Endothelial cell of hepatic sinusoid (primary cell): ENCODE measurements around the gene PDGFRA.

Experiments
- in situ Hi-C: cut with HindIII; loops from 2 replicates; pipeline ENCODE4 v1.10.0; 2017; ENCODE audit warnings: low sequenced_read_pairs

PDGFRA gene

DNA sequence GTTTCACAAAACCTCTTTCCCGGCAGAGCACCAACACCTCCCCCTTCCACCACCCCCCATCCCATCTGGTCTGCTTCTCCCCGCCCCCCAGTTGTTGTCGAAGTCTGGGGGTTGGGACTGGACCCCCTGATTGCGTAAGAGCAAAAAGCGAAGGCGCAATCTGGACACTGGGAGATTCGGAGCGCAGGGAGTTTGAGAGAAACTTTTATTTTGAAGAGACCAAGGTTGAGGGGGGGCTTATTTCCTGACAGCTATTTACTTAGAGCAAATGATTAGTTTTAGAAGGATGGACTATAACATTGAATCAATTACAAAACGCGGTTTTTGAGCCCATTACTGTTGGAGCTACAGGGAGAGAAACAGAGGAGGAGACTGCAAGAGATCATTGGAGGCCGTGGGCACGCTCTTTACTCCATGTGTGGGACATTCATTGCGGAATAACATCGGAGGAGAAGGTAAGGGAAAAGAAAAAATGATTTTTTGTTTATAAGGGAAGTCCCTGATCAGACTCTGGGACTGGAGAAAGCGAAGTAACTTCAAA is at the start of gene PDGFRA:
TSS of gene PDGFRA (plus strand) at position 333 of the 541 bp plus-strand sequence. CDS start 29,476 bp downstream, outside the sequence.
- in situ Hi-C loops = no loop called here

DNA sequence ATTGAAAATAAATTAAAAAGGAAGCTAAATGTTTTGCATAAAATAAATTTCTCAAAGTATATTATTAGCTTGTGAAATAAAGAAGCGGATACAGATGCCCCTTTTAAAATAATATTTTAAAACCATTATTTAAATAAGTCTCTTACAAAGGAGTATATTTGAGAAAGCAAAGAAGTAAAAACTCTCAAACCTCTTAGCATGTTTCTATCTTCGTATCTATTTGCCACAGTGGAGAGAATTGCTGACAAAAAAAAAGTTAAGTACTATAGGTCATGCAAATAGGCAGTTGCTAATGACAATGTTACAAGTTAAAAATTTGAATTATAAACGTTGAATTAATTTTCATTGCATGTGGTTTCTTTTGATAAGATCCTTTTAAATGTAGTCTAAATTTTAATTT is 44.5 kb upstream of the PDGFRA start:
- in situ Hi-C loops = no loop called here

DNA sequence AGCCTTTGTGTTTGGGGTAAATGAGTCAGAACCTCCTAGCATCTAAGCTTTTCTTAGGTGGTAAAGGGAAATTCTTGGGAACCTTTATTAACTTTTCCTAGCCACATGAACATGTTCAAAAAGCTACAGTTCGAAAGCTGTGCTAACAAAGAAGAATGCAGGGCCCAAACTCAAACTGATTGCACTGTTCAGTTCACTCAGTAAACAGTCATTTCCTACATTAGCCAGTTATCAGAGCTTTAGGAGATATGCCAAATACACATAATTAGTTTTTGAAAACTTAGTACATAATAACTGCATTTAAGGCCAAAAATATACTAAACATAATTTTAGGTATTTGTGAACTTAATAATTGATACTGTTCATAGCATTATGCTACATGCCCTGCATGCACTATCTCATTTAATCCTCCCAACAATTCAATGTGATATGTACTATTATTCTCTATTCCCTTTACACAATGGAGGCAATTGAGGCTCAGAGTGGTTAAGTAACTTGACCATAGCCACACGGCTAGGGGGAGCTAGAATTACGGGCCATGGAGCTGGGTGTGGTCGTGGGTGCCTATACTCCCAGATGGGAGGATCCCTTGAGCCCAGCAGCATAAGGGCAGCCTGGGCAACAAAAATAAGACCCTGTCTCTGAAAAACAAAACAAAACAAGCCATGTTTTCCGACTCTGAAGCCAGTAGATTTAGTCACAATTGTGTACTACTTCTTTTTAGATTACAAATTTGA is 43.9 kb upstream of the PDGFRA start:
- in situ Hi-C loops = no loop called here

DNA sequence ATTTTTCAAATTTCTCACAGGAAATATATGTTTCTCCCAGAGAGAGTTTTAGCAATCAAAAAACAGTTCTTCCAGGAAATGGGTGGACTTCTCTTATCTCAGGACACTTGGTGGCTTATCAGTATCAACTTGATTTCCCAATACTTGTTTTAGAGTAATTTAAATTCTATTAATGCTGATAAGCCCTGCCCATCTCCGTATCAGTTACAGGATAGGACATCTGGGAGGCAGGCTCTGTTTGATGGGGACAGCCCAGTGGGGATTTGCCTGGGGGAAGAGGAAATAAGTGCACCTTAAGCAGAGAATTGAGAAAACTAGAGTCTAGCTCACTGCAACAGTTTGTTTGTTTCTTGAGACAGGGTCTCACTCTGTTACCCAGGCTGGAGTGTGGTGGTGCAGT is 43.2 kb upstream of the PDGFRA start:
- in situ Hi-C loops = no loop called here

DNA sequence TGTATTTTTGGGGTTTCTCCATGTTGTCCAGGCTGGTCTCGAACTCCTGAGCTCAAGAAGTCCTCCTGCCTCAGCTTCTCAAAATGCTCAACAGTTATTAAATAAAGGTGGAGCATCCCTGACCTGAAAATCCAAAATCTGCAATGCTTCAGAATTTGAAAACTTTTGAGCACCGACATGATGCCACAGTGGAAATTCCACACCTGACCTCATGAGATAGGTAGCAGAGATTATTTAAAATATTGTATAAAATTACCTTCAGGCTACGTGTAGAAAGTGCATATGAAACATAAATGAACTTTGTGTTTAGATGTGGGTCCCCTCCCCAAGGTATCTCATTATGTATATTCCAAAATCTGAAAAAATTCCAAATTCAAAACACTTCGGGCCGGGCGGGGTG is 42.7 kb upstream of the PDGFRA start:
- in situ Hi-C loops = no loop called here

DNA sequence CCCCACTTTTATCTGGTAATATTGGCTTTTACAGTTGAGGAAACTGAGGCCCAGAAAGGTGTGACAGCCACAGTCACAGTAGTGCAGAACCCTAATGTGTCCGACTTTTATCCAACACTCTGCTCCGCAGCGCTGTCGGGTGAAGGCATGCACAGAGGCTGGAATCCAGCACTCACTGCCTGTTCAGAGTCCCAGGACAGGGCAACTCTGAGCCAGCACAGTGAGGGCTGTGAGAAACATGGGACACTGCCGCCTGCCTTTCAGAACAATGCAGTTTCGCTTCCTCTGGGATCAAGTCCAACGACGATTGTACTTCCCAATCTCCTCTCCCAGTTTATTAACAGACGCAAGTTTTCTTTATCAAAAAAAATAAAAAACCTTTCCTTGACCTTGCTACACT is 41.9 kb upstream of the PDGFRA start:
- in situ Hi-C loops = no loop called here

DNA sequence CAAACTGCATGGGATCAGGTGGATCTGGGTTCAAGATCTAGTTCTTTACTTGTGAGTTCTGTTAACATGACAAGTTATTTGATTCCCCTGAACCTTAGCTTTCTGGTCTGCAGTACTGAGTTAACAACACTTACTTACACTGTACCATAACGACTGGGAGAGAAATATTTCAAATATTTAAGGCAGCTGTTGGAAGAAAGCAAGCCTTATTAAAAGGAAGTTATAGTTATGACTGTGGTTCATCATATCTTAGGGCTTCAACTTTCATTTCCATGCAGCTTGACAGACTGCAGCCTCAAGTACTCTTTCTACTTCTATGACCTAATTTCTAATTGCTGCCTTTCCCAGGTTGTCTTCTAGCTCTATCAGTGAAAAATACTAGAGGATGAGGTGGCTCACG is 40.0 kb upstream of the PDGFRA start:
- in situ Hi-C loops = no loop called here

DNA sequence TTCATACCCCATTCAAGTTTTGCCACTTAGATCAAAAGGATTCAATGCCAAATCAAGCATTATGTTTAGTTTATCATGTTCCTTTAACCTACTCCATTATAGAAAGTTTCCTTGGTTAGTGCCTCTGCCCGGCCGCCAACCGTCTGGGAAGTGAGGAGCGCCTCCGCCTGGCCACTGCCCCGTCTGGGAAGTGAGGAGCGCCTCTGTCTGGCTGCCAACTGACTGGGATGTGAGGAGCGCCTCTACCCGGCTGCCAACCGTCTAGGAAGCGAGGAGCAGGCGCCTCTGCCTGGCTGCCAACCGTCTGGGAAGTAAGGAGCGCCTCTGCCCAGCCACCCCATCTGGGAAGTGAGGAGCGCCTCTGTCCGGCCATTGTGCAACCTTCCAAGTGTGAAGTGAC is 36.3 kb upstream of the PDGFRA start:
- in situ Hi-C loops = no loop called here

DNA sequence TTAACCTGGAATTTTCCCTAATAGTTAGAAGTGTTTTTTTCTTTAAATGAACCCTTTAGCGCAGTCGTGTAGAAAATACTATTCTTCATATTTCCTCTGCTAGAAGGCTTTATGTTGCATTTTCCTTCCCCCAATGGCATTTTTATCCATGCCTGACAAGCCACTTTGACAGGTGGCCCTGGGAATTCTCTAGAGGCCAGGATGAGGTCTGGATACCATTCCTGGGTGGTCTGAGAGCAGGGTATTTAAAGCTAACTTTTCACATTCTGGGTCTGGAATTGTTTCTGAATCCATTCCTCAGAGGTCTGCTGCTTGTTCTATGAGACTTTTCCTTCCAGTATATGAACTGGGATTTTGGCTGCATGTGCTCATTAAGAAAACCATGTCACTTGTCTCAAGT is 31.2 kb upstream of the PDGFRA start:
- in situ Hi-C loops = no loop called here

GRCh38 chr4:54199919-54200318 is 29.2 kb upstream of the PDGFRA start:
- in situ Hi-C loops = loop anchor here (25.0 kb wide), 1 partner anchor 1188 kb away; no protein-coding TSS in a partner anchor

GRCh38 chr4:54209617-54210016 is 19.5 kb upstream of the PDGFRA start:
- in situ Hi-C loops = loop anchor here (25.0 kb wide), 1 partner anchor 1197 kb away; no protein-coding TSS in a partner anchor

DNA sequence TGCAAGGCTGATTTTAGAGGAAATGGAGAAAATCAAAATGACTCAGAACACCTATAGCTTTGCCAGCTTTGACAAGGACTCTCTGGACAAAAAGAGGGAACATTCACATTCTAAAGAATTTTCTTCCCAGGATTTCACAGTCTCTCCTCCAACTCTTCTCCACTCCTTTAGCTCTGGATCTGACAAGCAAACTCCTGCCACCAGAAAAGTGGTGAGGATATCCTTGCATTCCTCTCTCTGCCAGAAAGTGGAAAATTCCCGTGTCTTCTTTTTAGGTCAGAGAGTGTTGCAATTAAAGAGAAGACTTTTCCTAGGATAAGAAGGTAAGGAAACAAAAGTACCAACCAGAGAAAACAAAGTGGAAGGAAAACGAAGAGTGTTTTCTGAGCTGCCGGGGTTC is 16.1 kb upstream of the PDGFRA start:
- in situ Hi-C loops = loop anchor here (25.0 kb wide), 1 partner anchor 1201 kb away; no protein-coding TSS in a partner anchor

GRCh38 chr4:54213761-54214160 is 15.3 kb upstream of the PDGFRA start:
- in situ Hi-C loops = loop anchor here (25.0 kb wide), 1 partner anchor 1201 kb away; no protein-coding TSS in a partner anchor

GRCh38 chr4:54215379-54216077 is 13.6 kb upstream of the PDGFRA start:
- in situ Hi-C loops = loop anchor here (5.0 to 25.0 kb wide), 3 partner anchors 283 to 1203 kb away; no protein-coding TSS in a partner anchor

- in situ Hi-C loops = loop anchor here (5.0 to 25.0 kb wide), 3 partner anchors 286 to 1206 kb away; no protein-coding TSS in a partner anchor
These were observed 11.2 kb upstream of the PDGFRA start for GRCh38 chr4:54217642-54218495.

- in situ Hi-C loops = loop anchor here (5.0 to 25.0 kb wide), 3 partner anchors 286 to 1206 kb away; no protein-coding TSS in a partner anchor
These were observed 10.4 kb upstream of the PDGFRA start for GRCh38 chr4:54218736-54219135.

GRCh38 chr4:54224996-54225597 is 4.0 kb upstream of the PDGFRA start:
- in situ Hi-C loops = loop anchor here (25.0 kb wide), 1 partner anchor 1213 kb away; no protein-coding TSS in a partner anchor

DNA sequence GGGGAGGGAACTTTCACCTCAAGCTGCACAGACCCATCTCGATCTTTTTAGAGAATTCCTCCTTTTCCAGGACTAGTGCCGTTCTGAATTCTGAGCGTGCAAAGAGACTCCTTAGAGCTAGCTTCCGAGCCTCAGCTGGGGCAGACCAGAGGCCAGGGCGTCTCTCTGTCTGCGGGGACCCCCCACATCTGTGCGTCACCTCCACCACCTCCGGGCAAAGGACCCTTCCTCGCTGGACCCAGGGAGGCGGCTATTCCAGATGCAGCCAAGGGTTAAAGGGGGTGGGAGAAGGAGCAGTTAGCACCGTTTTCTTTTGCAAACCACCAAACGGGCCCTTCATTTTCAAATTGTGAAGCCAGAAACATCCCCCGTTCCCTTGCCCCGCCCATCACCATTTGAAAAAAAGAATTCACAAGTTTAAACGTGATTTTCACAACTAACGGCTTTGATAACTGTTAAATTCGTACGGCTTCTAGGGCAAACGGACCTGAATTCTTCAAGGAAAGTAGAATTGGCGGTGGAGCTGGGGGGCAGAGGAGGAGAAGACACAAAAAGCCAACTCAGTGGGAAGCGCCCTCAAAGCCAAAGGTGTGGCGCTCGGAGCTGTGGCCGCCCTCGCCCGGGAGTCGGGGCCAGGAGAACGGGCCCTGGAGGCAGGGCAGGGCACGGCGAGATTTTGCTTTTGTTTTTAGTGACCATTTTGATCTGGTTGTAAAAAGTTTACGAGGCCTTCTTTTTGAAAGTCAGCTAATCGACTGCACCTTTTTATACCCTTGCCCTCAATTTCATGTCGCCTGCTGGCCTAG is 3.3 kb upstream of the PDGFRA start:
- in situ Hi-C loops = no loop called here
